ENCODE results near the gene MRPL1. TPM values are rescaled to one million over a fixed set of nuclear protein-coding genes. Genes with fewer than 3 reads are reported as not detected.

MRPL1 gene
- total RNA-seq, 3 donors from 2014 or later = 28.3 to 35.0 (median 29.1) TPM

- DNase-seq (no peak), ATAC-seq (no peak)
- no peak for TF ChIP-seq CTCF (IDR thresholded peaks at IDR 0.05)
- Histone ChIP-seq H3K36me3 (ENCODE audit: low read depth) (no peaks in the 10 kb centered on the region), H3K9me3 (no peaks in the 10 kb centered on the region), H3K4me3 (no peak overlapping the region), H3K4me1 (ENCODE audit: low read depth) (no peaks in the 10 kb centered on the region)
- intact Hi-C loops (cut with DNase I, micrococcal nuclease) = no loop called here
Measured at GRCh38 chr4:77989968-77990367, 127.3 kb downstream of the MRPL1 start.

GRCh38 chr4:77990456-77990855, 127.8 kb downstream of the MRPL1 start:
- H3K36me3 ChIP-seq (ENCODE audit: low read depth) = no peaks in the 10 kb centered on the region
- no peak for ATAC-seq
- no peaks in the 10 kb centered on the region for H3K9me3 ChIP-seq
- H3K4me3 ChIP-seq = no peak overlapping the region
- no peak for DNase-seq
- no peak for TF ChIP-seq CTCF (IDR thresholded peaks at IDR 0.05)
- intact Hi-C loops (cut with DNase I, micrococcal nuclease) = no loop called here
- no peaks in the 10 kb centered on the region for H3K4me1 ChIP-seq (ENCODE audit: low read depth)

- DNase-seq (no peak), ATAC-seq (no peak)
- H3K9me3 ChIP-seq = no peaks in the 10 kb centered on the region
- no peak overlapping the region for H3K4me3 ChIP-seq
- TF ChIP-seq CTCF (IDR thresholded peaks at IDR 0.05) = no peak
- no peaks in the 10 kb centered on the region for H3K36me3 ChIP-seq (ENCODE audit: low read depth)
- intact Hi-C loops (cut with DNase I, micrococcal nuclease) = no loop called here
- no peaks in the 10 kb centered on the region for H3K4me1 ChIP-seq (ENCODE audit: low read depth)
Measured at GRCh38 chr4:77990904-77991358, 128.3 kb downstream of the MRPL1 start.

- intact Hi-C loops (cut with DNase I, micrococcal nuclease) = no loop called here
- no peak for TF ChIP-seq CTCF (IDR thresholded peaks at IDR 0.05)
- H3K36me3 ChIP-seq (ENCODE audit: low read depth) = no peaks in the 10 kb centered on the region
- H3K4me3 ChIP-seq = no peak overlapping the region
- DNase-seq (no peak), ATAC-seq (no peak)
- H3K4me1 ChIP-seq (ENCODE audit: low read depth) = no peaks in the 10 kb centered on the region
- no peaks in the 10 kb centered on the region for H3K9me3 ChIP-seq
Measured at GRCh38 chr4:77992581-77992980, 130.0 kb downstream of the MRPL1 start.

- peak in 1 of 3 donors; percentile 26 for DNase-seq
- Histone ChIP-seq H3K9me3 (no peaks in the 10 kb centered on the region), H3K4me1 (ENCODE audit: low read depth) (no peaks in the 10 kb centered on the region), H3K4me3 (no peak overlapping the region), H3K36me3 (ENCODE audit: low read depth) (no peaks in the 10 kb centered on the region)
- intact Hi-C loops (cut with DNase I, micrococcal nuclease) = no loop called here
- no peak for TF ChIP-seq CTCF (IDR thresholded peaks at IDR 0.05)
- ATAC-seq = peak; percentile 62
Measured at GRCh38 chr4:77994194-77994721, 131.6 kb downstream of the MRPL1 start.

GRCh38 chr4:77996076-77996475, 133.4 kb downstream of the MRPL1 start:
- H3K36me3 ChIP-seq (ENCODE audit: low read depth) = no peaks in the 10 kb centered on the region
- ATAC-seq (no peak), DNase-seq (no peak)
- intact Hi-C loops (cut with DNase I, micrococcal nuclease) = no loop called here
- H3K4me1 ChIP-seq (ENCODE audit: low read depth) = no peaks in the 10 kb centered on the region
- no peaks in the 10 kb centered on the region for H3K9me3 ChIP-seq
- H3K4me3 ChIP-seq = no peak overlapping the region
- no peak for TF ChIP-seq CTCF (IDR thresholded peaks at IDR 0.05)
